NAMALWA (cell line): ENCODE results near the gene TUBB.
A peak's percentile ranks its signal among the peaks of the same experiment; 100 is the strongest.
"Not testable (repeated sequence)": the region's sequence is repeated elsewhere in the genome, so short reads cannot be mapped to it uniquely, and the experiment has no call there.

ENCODE experiments used
- DNase-seq: peaks from one replicate; pipeline ENCODE4 v3.0.0-alpha.2; 2015; ENCODE audit warnings: low spot score

The TUBB gene

GRCh38 chr6:30717845-30718720 lies 2.1 kb upstream of the TUBB start:
- not testable (repeated sequence) for DNase-seq

GRCh38 chr6:30719356-30719755 lies 796 bp upstream of the TUBB start:
- DNase-seq, result no peak

- DNase-seq, result peak; percentile 88
Observed at GRCh38 chr6:30720738-30721197, 616 bp downstream of the TUBB start.

GRCh38 chr6:30721198-30722024 lies 1.3 kb downstream of the TUBB start:
- DNase-seq, result peak; percentile 92

GRCh38 chr6:30722025-30722279 lies 1.8 kb downstream of the TUBB start:
- DNase-seq, result not testable (repeated sequence)

- DNase-seq, result peak; percentile 83
Observed at GRCh38 chr6:30722280-30723112, 2.3 kb downstream of the TUBB start.

GRCh38 chr6:30723159-30723842 lies 3.1 kb downstream of the TUBB start:
- DNase-seq, result not testable (repeated sequence)

- DNase-seq, result not testable (repeated sequence)
Observed at GRCh38 chr6:30723843-30724741, 3.9 kb downstream of the TUBB start.

- DNase-seq, result no peak
Observed at GRCh38 chr6:30724906-30725667, 4.9 kb downstream of the TUBB start.

- DNase-seq, result peak; percentile 36
Observed at GRCh38 chr6:30725713-30726505, 5.8 kb downstream of the TUBB start.

GRCh38 chr6:30726506-30727413 lies 6.6 kb downstream of the TUBB start:
- DNase-seq, result no peak

GRCh38 chr6:30727920-30728553 lies 7.9 kb downstream of the TUBB start:
- DNase-seq, result peak; percentile 46

- DNase-seq, result peak; percentile 85
Observed at GRCh38 chr6:30730601-30731435, 10.7 kb downstream of the TUBB start.

GRCh38 chr6:30732237-30732943 lies 12.2 kb downstream of the TUBB start:
- no peak for DNase-seq

GRCh38 chr6:30735668-30736314 lies 15.6 kb downstream of the TUBB start:
- peak; percentile 35 for DNase-seq
